ENCODE measurements around the gene C6orf132. TPM values are rescaled to one million over a fixed set of nuclear protein-coding genes. Genes with fewer than 3 reads are reported as not detected.
A peak's percentile ranks its signal among the peaks of the same experiment; 100 is the strongest.

The C6orf132 gene
- total RNA-seq, 1 donor from 2014 or later = 0.25 TPM

DNA sequence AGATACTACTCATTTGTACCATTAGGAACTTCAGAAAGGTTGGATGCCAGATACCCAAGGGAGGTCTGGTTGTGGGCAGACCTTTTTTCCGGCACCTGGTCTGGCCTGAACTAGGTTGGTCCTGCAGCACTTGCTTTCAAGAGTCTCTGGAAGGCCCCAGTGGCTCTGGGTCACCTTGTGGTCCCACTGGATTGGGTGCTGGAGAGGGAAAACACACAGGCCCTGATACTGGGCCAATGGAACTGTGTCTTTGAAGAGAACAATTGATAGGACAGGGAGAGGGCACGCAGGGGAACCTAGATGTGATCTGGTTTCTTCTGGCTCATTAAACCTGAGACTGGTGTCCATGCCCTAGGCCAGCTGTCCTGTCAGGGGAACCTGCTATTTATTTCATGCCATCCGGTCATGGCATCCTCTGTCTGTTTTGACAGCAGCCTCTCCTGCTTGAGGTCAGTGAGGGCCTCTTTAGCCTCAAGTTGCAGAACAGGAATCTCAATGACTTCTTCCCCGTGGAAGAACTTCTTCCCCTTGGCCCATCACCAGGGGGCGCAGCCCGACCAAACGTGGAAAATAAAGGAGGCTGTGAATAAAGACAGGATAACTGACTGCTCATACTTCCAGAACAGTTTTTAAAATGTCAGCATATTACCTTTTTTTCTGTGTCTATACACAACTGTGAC is 67.1 kb downstream of the C6orf132 start:
- peak; percentile 90 for DNase-seq
- H3K36me3 Mint-ChIP-seq (ENCODE audit: unreplicated experiment) = no peaks in the 10 kb centered on the region
- peaks cover 2% of the 10 kb centered on the region for H3K9me3 Mint-ChIP-seq (ENCODE audit: unreplicated experiment)
- no peaks in the 10 kb centered on the region for H3K4me1 Mint-ChIP-seq (ENCODE audit: low read depth, unreplicated experiment)
- TF ChIP-seq, protein P1, sequence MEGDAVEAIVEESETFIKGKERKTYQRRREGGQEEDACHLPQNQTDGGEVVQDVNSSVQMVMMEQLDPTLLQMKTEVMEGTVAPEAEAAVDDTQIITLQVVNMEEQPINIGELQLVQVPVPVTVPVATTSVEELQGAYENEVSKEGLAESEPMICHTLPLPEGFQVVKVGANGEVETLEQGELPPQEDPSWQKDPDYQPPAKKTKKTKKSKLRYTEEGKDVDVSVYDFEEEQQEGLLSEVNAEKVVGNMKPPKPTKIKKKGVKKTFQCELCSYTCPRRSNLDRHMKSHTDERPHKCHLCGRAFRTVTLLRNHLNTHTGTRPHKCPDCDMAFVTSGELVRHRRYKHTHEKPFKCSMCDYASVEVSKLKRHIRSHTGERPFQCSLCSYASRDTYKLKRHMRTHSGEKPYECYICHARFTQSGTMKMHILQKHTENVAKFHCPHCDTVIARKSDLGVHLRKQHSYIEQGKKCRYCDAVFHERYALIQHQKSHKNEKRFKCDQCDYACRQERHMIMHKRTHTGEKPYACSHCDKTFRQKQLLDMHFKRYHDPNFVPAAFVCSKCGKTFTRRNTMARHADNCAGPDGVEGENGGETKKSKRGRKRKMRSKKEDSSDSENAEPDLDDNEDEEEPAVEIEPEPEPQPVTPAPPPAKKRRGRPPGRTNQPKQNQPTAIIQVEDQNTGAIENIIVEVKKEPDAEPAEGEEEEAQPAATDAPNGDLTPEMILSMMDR (IDR thresholded peaks at IDR 0.05; ENCODE audit: partially characterized antibody, unreplicated experiment) = peak; percentile 86
- no peak overlapping the region for H3K4me3 Mint-ChIP-seq (ENCODE audit: unreplicated experiment)
- no peak overlapping the region for H3K27ac Mint-ChIP-seq (ENCODE audit: unreplicated experiment)
- no peaks in the 10 kb centered on the region for H3K27me3 Mint-ChIP-seq (ENCODE audit: unreplicated experiment)

DNA sequence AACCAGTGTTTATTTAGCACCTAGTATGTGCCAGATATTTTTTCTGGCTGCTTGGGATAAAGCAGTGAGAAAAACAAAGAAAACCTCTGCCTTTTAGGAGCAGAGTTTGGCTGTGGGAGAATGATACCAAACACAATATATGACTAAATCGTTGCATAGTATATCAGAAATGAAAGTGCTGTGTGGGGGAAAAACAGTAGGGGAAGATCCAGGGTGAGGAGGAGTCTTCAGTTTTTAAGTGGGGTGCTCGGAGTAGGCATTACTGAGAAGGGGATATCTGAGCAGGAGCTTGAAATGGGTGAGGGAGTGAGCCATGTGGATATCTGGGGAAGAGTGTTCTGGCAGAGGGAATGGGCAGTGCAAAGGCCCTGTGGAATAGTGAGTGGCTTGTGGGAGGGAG is 69.1 kb downstream of the C6orf132 start:
- no peak overlapping the region for H3K4me3 Mint-ChIP-seq (ENCODE audit: unreplicated experiment)
- no peak for DNase-seq
- H3K36me3 Mint-ChIP-seq (ENCODE audit: unreplicated experiment) = no peaks in the 10 kb centered on the region
- H3K27me3 Mint-ChIP-seq (ENCODE audit: unreplicated experiment) = no peaks in the 10 kb centered on the region
- TF ChIP-seq, protein P1 (IDR thresholded peaks at IDR 0.05; ENCODE audit: partially characterized antibody, unreplicated experiment) = no peak
- no peaks in the 10 kb centered on the region for H3K4me1 Mint-ChIP-seq (ENCODE audit: low read depth, unreplicated experiment)
- no peak overlapping the region for H3K27ac Mint-ChIP-seq (ENCODE audit: unreplicated experiment)
- H3K9me3 Mint-ChIP-seq (ENCODE audit: unreplicated experiment) = peaks cover 2% of the 10 kb centered on the region

GRCh38 chr6:42071881-42072583 is 70.4 kb downstream of the C6orf132 start:
- H3K36me3 Mint-ChIP-seq (ENCODE audit: unreplicated experiment) = no peaks in the 10 kb centered on the region
- H3K27ac Mint-ChIP-seq (ENCODE audit: unreplicated experiment) = no peak overlapping the region
- peaks cover 2% of the 10 kb centered on the region for H3K9me3 Mint-ChIP-seq (ENCODE audit: unreplicated experiment)
- no peaks in the 10 kb centered on the region for H3K27me3 Mint-ChIP-seq (ENCODE audit: unreplicated experiment)
- TF ChIP-seq, protein P1 (IDR thresholded peaks at IDR 0.05; ENCODE audit: partially characterized antibody, unreplicated experiment) = no peak
- H3K4me1 Mint-ChIP-seq (ENCODE audit: low read depth, unreplicated experiment) = no peaks in the 10 kb centered on the region
- no peak overlapping the region for H3K4me3 Mint-ChIP-seq (ENCODE audit: unreplicated experiment)
- DNase-seq = no peak

DNA sequence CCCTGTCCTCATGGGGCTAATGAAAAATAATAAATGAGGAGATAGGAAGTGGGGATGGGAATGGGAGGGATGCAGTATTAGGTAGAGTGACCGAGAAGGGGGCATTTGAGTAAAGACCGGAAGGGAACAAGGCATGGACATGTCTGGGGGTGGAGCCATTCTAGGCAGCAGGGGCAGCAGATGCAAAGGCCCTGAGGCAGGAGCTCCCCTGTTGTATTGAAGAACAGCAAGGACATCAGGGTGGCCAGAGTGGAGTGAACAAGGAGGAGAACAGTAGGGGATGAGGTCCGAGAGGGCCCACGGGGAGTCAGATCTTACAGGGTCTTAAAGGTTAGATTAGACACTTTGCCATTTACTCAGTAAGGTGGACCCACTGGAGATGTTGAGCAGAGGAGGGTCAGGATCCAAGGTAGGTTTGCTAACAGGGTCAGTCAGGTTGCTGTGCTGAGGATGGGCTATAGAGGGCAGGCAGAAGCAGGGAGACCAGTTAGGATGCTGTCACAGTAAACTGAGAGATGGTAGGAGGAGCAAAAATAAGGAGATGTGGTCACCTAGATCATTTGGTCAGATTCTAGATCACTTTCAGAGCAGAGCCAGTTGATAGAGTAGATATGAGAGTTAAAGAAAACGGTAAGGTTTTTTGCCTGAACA is 73.4 kb downstream of the C6orf132 start:
- Mint-ChIP-seq H3K27ac (ENCODE audit: unreplicated experiment) (no peak overlapping the region), H3K9me3 (ENCODE audit: unreplicated experiment) (peaks cover 2% of the 10 kb centered on the region), H3K4me1 (ENCODE audit: low read depth, unreplicated experiment) (no peaks in the 10 kb centered on the region), H3K36me3 (ENCODE audit: unreplicated experiment) (no peaks in the 10 kb centered on the region), H3K27me3 (ENCODE audit: unreplicated experiment) (no peaks in the 10 kb centered on the region), H3K4me3 (ENCODE audit: unreplicated experiment) (no peak overlapping the region)
- TF ChIP-seq, protein P1 (IDR thresholded peaks at IDR 0.05; ENCODE audit: partially characterized antibody, unreplicated experiment) = no peak
- no peak for DNase-seq

DNA sequence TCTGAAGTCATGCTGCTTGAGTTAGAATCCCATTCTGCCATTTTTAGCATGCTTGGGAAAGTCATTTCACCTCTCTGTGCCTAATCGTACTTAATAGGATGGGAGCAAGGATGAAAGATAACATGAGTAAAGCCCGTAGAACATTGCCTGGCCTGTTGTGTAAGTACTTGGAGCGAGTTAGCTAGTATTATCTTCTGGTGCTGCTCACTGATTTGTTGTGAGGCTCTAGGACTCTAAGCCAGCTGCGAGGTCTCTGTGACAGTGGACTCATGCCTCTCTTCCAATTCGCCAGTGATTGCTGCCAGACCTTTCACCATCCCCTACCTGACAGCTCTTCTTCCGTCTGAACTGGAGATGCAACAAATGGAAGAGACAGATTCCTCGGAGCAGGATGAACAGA is 74.2 kb downstream of the C6orf132 start:
- TF ChIP-seq, protein P1 (IDR thresholded peaks at IDR 0.05; ENCODE audit: partially characterized antibody, unreplicated experiment) = no peak
- Mint-ChIP-seq H3K4me1 (ENCODE audit: low read depth, unreplicated experiment) (no peaks in the 10 kb centered on the region), H3K27me3 (ENCODE audit: unreplicated experiment) (no peaks in the 10 kb centered on the region), H3K9me3 (ENCODE audit: unreplicated experiment) (peaks cover 2% of the 10 kb centered on the region), H3K4me3 (ENCODE audit: unreplicated experiment) (no peak overlapping the region), H3K27ac (ENCODE audit: unreplicated experiment) (no peak overlapping the region), H3K36me3 (ENCODE audit: unreplicated experiment) (no peaks in the 10 kb centered on the region)
- no peak for DNase-seq
